Colonic mucosa (tissue), 4 donors: ENCODE data around the gene POGZ. TPM values are rescaled to one million over a fixed set of nuclear protein-coding genes. Genes with fewer than 3 reads are reported as not detected.

Experiments used
- DNase-seq: peaks from one replicate; pipeline ENCODE4 v3.0.0-alpha.2; 2020
- H3K27ac ChIP-seq: fragments of 200-600 bp; one replicate; pipeline ENCODE4 v1.8.0; 2021
- H3K27me3 ChIP-seq: fragments of 200-600 bp; one replicate; pipeline ENCODE4 v1.8.0; 2021
- H3K36me3 ChIP-seq: fragments of 200-600 bp; one replicate; pipeline ENCODE4 v1.8.0; 2021
- H3K4me1 ChIP-seq: fragments of 200-600 bp; one replicate; pipeline ENCODE4 v1.8.0; 2021; ENCODE audit warnings: mild to moderate bottlenecking
- H3K4me3 ChIP-seq: fragments of 200-600 bp; one replicate; pipeline ENCODE4 v1.8.0; 2021
- H3K9ac ChIP-seq, 2 donors: one replicate each; pipeline ENCODE4 v1.7.0; 2013; ENCODE audit warnings: control low read depth in 2 of 2, low read depth in 2 of 2, low read length in 2 of 2
- H3K9me3 ChIP-seq: fragments of 200-600 bp; one replicate; pipeline ENCODE4 v1.8.0; 2021
- CTCF ChIP-seq: fragments of 200-600 bp; IDR thresholded peaks from one replicate; pipeline ENCODE4 v1.8.0; 2022; ENCODE audit warnings: antibody characterized with exemption, mild to moderate bottlenecking
- intact Hi-C: fragments of 100-400 bp; cut with DNase I; formaldehyde crosslinking; loops from one replicate; pipeline ENCODE4 v1.14.1; 2022
- total RNA-seq, 2 donors: library from RNA; stranded (reverse); fragmentation: NEBNext Ultra II Directional in 1 of 2; extraction: Animal tissue kit (Norgen Biotek cat#: 25700) in 1 of 2; gene quantifications; one replicate each; pipeline ENCODE4 v1.2.1, GENCODE V29; 2021
- donor health status: healthy.
- donor health status: DM: no; HTN: no; CAD: no.
- donor health status: DM: no; HTN: no; CAD: no.

POGZ gene
- total RNA-seq, 2 donors from 2014 or later, result 49.6 to 50.0 TPM

- no peaks in the 10 kb centered on the region for H3K4me1 ChIP-seq
- intact Hi-C loops, result no loop called here
- no peak for TF ChIP-seq CTCF
These were observed 17.8 kb upstream of the POGZ start for GRCh38 chr1:151477066-151477465.

GRCh38 chr1:151476083-151476482 lies 16.8 kb upstream of the POGZ start:
- no peaks in the 10 kb centered on the region for H3K27me3 ChIP-seq
- no peaks in the 10 kb centered on the region for H3K9me3 ChIP-seq
- H3K9ac ChIP-seq, result no peak overlapping the region
- TF ChIP-seq CTCF, result no peak
- no peak for DNase-seq
- no peaks in the 10 kb centered on the region for H3K36me3 ChIP-seq
- H3K4me3 ChIP-seq, result no peak overlapping the region
- intact Hi-C loops, result no loop called here
- no peaks in the 10 kb centered on the region for H3K4me1 ChIP-seq
- H3K27ac ChIP-seq, result no peak overlapping the region

More at GRCh38 chr1:151477066-151477465, 17.8 kb upstream of the POGZ start:
- no peak for DNase-seq
- H3K36me3 ChIP-seq, result no peaks in the 10 kb centered on the region
- no peak overlapping the region for H3K9ac ChIP-seq
- H3K27ac ChIP-seq, result no peak overlapping the region
- no peaks in the 10 kb centered on the region for H3K9me3 ChIP-seq
- no peak overlapping the region for H3K4me3 ChIP-seq
- no peaks in the 10 kb centered on the region for H3K27me3 ChIP-seq

- no peaks in the 10 kb centered on the region for H3K27me3 ChIP-seq
- H3K27ac ChIP-seq, result no peak overlapping the region
- no peaks in the 10 kb centered on the region for H3K36me3 ChIP-seq
- intact Hi-C loops, result no loop called here
- peak overlapping the region in 1 of 2 donors; percentile 18 for H3K9ac ChIP-seq
- no peak for DNase-seq
- H3K9me3 ChIP-seq, result no peaks in the 10 kb centered on the region
- TF ChIP-seq CTCF, result no peak
- H3K4me1 ChIP-seq, result no peaks in the 10 kb centered on the region
- no peak overlapping the region for H3K4me3 ChIP-seq
These were observed 15.9 kb upstream of the POGZ start for GRCh38 chr1:151475175-151475574.

GRCh38 chr1:151474745-151475144 lies 15.5 kb upstream of the POGZ start:
- no peaks in the 10 kb centered on the region for H3K36me3 ChIP-seq
- no peak for TF ChIP-seq CTCF
- H3K9ac ChIP-seq, result no peak overlapping the region
- no peaks in the 10 kb centered on the region for H3K27me3 ChIP-seq
- intact Hi-C loops, result no loop called here
- H3K4me1 ChIP-seq, result no peaks in the 10 kb centered on the region
- no peak for DNase-seq
- no peak overlapping the region for H3K4me3 ChIP-seq
- no peaks in the 10 kb centered on the region for H3K9me3 ChIP-seq
- H3K27ac ChIP-seq, result no peak overlapping the region

GRCh38 chr1:151472856-151473731 lies 13.8 kb upstream of the POGZ start:
- no peak for TF ChIP-seq CTCF
- Histone ChIP-seq H3K27ac (peak overlapping the region; percentile 50), H3K4me1 (no peaks in the 10 kb centered on the region), H3K9me3 (no peaks in the 10 kb centered on the region), H3K36me3 (no peaks in the 10 kb centered on the region), H3K9ac (peak overlapping the region; percentile 65 to 69), H3K27me3 (no peaks in the 10 kb centered on the region), H3K4me3 (peak overlapping the region; percentile 56)
- intact Hi-C loops, result no loop called here
- DNase-seq, result peak; percentile 54
